Measurements from ENCODE around the gene ZNF8. TPM values are rescaled to one million over a fixed set of nuclear protein-coding genes. Genes with fewer than 3 reads are reported as not detected.
"Not testable (repeated sequence)": the region's sequence is repeated elsewhere in the genome, so short reads cannot be mapped to it uniquely, and the experiment has no call there.

Gene ZNF8
- total RNA-seq, 1 experiment from 2014 or later = 6.5 TPM

- no peak for DNase-seq (ENCODE audit: low spot score)
- in situ Hi-C loops (cut with HindIII; ENCODE audit: low sequenced_read_pairs) = no loop called here
Observed at GRCh38 chr19:58291943-58292342, 13.2 kb downstream of the ZNF8 start.

GRCh38 chr19:58294743-58295374, 16.1 kb downstream of the ZNF8 start:
- in situ Hi-C loops (cut with HindIII; ENCODE audit: low sequenced_read_pairs) = no loop called here
- no peak for DNase-seq (ENCODE audit: low spot score)

GRCh38 chr19:58296104-58296503, 17.3 kb downstream of the ZNF8 start:
- DNase-seq (ENCODE audit: low spot score) = no peak
- in situ Hi-C loops (cut with HindIII; ENCODE audit: low sequenced_read_pairs) = no loop called here

GRCh38 chr19:58300620-58301019, 21.9 kb downstream of the ZNF8 start:
- no peak for DNase-seq (ENCODE audit: low spot score)
- in situ Hi-C loops (cut with HindIII; ENCODE audit: low sequenced_read_pairs) = no loop called here

- DNase-seq (ENCODE audit: low spot score) = no peak
- in situ Hi-C loops (cut with HindIII; ENCODE audit: low sequenced_read_pairs) = no loop called here
Observed at GRCh38 chr19:58304255-58304654, 25.5 kb downstream of the ZNF8 start.

- in situ Hi-C loops (cut with HindIII; ENCODE audit: low sequenced_read_pairs) = no loop called here
- DNase-seq (ENCODE audit: low spot score) = no peak
Observed at GRCh38 chr19:58304748-58305064, 26.0 kb downstream of the ZNF8 start.

- peak; percentile 99 for DNase-seq (ENCODE audit: low spot score)
- in situ Hi-C loops (cut with HindIII; ENCODE audit: low sequenced_read_pairs) = no loop called here
Observed at GRCh38 chr19:58305065-58305931, 26.5 kb downstream of the ZNF8 start, which contains the start of gene ERVK3-1. ERVK3-1 (plus strand) TSS chr19:58305377; CDS start chr19:58312169, 6,792 bp downstream.

GRCh38 chr19:58305932-58306323, 27.2 kb downstream of the ZNF8 start:
- no peak for DNase-seq (ENCODE audit: low spot score)
- in situ Hi-C loops (cut with HindIII; ENCODE audit: low sequenced_read_pairs) = no loop called here

- no peak for DNase-seq (ENCODE audit: low spot score)
- in situ Hi-C loops (cut with HindIII; ENCODE audit: low sequenced_read_pairs) = no loop called here
Observed at GRCh38 chr19:58307736-58308135, 29.0 kb downstream of the ZNF8 start.

GRCh38 chr19:58310685-58311084, 31.9 kb downstream of the ZNF8 start:
- peak; percentile 63 for DNase-seq (ENCODE audit: low spot score)
- in situ Hi-C loops (cut with HindIII; ENCODE audit: low sequenced_read_pairs) = not testable (repeated sequence)

- in situ Hi-C loops (cut with HindIII; ENCODE audit: low sequenced_read_pairs) = no loop called here
- no peak for DNase-seq (ENCODE audit: low spot score)
Observed at GRCh38 chr19:58311345-58311865, 32.6 kb downstream of the ZNF8 start.

GRCh38 chr19:58315580-58315979, 36.8 kb downstream of the ZNF8 start:
- in situ Hi-C loops (cut with HindIII; ENCODE audit: low sequenced_read_pairs) = no loop called here
- DNase-seq (ENCODE audit: low spot score) = no peak

GRCh38 chr19:58317476-58318072, 38.8 kb downstream of the ZNF8 start:
- in situ Hi-C loops (cut with HindIII; ENCODE audit: low sequenced_read_pairs) = no loop called here
- DNase-seq (ENCODE audit: low spot score) = no peak

- in situ Hi-C loops (cut with HindIII; ENCODE audit: low sequenced_read_pairs) = no loop called here
- no peak for DNase-seq (ENCODE audit: low spot score)
Observed at GRCh38 chr19:58318297-58318696, 39.5 kb downstream of the ZNF8 start.

- no peak for DNase-seq (ENCODE audit: low spot score)
- in situ Hi-C loops (cut with HindIII; ENCODE audit: low sequenced_read_pairs) = no loop called here
Observed at GRCh38 chr19:58319241-58319640, 40.5 kb downstream of the ZNF8 start.

- in situ Hi-C loops (cut with HindIII; ENCODE audit: low sequenced_read_pairs) = no loop called here
- DNase-seq (ENCODE audit: low spot score) = no peak
Observed at GRCh38 chr19:58325311-58326022, 46.7 kb downstream of the ZNF8 start.

GRCh38 chr19:58326501-58326913, 47.8 kb downstream of the ZNF8 start:
- in situ Hi-C loops (cut with HindIII; ENCODE audit: low sequenced_read_pairs) = no loop called here
- DNase-seq (ENCODE audit: low spot score) = no peak

- peak; percentile 97 for DNase-seq (ENCODE audit: low spot score)
- in situ Hi-C loops (cut with HindIII; ENCODE audit: low sequenced_read_pairs) = no loop called here
Observed at GRCh38 chr19:58326914-58327726, 48.4 kb downstream of the ZNF8 start, which contains the start of gene ZSCAN22. ZSCAN22 (plus strand) TSS chr19:58326994; CDS start chr19:58334803, 7,809 bp downstream.

GRCh38 chr19:58328999-58329398, 50.2 kb downstream of the ZNF8 start:
- in situ Hi-C loops (cut with HindIII; ENCODE audit: low sequenced_read_pairs) = no loop called here
- DNase-seq (ENCODE audit: low spot score) = no peak
